ENCODE measurements around the gene FAM98A.

FAM98A gene

DNA sequence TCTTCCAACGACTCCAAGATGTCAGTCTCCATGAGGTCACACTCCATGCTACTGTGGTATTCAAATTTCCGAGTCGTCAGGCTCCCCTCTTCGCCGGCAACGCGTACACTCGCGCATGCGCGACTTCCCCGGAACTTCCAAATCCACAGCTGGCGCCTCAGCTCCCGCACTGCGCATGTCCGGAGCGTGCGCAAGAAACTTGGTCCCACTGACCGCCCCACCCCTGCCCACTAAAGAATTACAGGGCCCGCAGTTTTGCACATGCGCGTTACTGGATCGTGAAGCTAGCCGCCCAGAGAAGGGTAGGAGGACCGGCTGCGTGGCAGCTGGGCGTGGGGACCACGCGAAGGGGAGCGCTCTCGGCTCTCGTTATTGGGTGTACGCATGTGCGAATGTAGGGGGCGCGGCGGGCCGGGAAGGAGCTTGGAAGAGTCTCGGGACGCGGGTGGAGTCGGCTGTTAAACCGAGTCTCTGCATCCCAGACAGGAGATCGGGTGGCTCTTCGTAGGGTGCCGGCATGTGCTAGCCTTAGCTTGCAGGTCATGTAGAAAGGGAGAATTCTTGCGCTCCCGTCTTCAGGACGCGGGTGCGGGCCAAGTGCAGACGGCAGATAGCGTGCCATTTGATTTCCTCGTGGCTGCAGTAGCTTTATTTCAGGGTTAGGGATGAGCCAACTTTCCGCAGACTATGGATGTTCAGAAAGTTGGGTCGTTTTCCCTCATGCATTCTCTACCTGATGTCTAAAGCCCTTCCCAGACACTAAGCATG, at the start of gene FAM98A:
Gene FAM98A (minus strand): TSS at position 125 of the 768 bp plus-strand sequence. CDS start 78 bp downstream, at position 47.
- DNase-seq (ENCODE audit: low read depth in 2 of 2) = peak; percentile 99

DNA sequence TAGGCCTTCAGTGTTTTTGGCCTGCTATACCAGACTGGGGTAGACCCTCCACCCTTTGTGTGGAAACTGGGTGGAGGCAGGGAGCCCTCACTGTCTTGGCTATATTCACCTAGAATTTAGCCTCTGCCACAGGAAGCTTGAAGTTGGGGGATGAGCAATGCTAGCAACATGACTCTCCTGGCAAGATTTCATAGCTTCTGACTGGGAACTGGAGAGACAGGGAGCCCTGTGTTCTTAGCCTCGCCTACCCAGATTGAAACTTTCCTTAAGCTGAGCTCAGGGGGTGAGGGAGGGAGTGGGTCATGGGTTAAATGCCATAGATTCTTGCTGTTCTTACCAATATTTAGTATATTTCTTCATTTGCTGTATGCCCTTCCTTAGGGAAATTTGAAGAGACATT, 46.8 kb upstream of the FAM98A start:
- no peak for DNase-seq (ENCODE audit: low read depth in 2 of 2)

DNA sequence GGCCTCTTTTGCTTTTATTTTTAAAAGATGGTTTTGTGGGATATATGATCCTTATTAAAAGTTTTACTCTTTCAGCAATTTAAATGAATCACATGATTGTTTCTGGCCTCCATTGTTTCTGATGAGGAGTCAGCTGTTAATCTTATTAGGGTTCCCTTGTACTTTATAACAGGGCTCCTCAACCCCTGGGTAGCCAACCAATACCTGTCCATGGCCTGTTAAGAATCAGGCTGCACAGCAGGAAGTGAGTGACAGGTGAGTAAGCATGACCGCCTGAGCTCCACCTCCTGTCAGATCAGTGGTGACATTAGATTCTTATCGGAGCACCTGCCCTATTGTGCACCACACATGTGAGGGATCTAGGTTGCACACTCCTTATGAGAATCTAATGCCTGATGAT, 45.1 kb upstream of the FAM98A start:
- no peak for DNase-seq (ENCODE audit: low read depth in 2 of 2)

DNA sequence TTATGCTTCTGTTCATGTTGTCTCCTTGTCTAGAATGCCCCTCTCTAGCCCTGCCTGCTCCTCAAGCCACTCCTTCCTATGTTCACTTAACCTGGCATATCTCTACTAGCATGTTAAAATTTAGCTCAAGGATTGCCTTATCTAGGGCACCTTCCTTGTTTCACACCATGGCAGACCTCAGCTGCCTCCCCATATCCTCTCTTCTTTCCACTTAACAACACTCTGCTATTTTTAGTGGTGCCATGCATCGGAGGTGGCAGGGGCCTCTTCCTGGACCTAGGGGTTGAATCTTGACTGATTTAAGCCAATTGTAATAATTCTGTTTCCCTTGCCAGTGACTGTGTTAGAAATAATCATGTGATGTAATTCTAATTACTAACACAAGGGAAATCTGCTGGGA, 36.9 kb upstream of the FAM98A start:
- DNase-seq (ENCODE audit: low read depth in 2 of 2) = no peak

DNA sequence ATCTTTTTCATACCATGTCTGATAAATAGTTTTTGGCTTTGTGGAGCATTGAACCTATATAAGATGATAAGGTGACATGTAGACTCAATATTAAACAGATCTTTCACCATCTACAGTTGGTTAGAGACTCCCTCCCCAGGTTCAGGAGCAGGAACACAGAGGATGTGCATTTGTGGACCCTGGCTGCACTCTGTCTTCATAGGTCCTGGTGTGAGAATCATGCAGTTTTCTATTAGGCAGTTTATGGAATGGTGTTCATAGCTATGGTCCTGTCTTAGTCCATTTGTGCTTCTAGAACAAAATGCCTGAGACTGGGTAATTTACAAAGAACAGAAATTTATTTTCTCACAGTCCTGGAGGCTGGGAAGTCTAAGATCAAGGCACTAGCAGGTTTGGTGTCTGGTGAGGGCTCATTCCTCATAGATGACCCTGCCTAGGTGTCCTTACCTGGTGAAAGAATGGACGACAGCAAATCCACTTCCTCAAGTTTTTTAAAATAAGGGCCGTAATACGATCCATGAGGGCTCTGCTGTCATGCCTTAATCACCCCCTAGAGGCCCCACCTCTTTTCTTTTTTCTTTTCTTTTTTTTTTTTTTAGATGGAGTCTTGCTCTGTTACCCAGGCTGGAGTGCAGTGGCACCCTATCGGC, 35.3 kb upstream of the FAM98A start:
- DNase-seq (ENCODE audit: low read depth in 2 of 2) = no peak

DNA sequence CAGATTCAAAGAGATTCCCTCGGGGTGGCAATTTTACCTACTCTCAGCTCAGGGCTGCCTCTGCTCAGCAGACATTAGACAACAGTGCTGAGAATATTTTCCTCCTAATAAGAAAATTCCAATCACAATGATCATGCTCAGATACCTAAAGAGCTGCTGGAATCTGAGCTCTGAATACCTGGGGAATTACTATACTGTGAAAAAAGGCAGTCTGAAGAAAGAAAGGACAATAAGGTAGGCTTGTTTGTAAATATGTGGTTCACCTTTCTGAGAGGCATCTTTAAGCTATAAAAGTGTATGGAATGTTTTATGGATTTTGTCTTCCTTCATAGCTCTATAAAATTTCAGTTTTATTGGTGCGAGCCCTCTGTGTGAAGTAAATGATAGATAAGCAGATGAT, 34.2 kb upstream of the FAM98A start:
- DNase-seq (ENCODE audit: low read depth in 2 of 2) = no peak

DNA sequence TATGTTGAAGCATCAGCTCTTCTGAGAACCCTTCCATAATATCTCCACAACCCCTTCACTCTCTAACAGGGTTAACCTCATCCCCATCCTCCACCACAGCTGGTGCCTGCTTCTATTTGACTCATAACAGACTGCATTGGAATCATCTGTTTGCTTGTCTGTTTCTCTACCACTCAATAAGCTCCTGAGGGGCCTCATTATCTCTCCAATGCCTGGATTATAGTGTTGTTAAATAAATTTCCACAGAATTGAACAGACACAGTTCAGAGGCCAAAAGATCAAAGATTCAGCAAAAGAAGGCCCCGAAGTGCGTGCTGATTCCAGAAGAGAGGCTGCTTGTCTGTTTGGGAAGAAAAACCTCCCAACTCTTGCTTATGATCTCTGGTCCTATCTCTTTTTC, 33.7 kb upstream of the FAM98A start:
- DNase-seq (ENCODE audit: low read depth in 2 of 2) = no peak

DNA sequence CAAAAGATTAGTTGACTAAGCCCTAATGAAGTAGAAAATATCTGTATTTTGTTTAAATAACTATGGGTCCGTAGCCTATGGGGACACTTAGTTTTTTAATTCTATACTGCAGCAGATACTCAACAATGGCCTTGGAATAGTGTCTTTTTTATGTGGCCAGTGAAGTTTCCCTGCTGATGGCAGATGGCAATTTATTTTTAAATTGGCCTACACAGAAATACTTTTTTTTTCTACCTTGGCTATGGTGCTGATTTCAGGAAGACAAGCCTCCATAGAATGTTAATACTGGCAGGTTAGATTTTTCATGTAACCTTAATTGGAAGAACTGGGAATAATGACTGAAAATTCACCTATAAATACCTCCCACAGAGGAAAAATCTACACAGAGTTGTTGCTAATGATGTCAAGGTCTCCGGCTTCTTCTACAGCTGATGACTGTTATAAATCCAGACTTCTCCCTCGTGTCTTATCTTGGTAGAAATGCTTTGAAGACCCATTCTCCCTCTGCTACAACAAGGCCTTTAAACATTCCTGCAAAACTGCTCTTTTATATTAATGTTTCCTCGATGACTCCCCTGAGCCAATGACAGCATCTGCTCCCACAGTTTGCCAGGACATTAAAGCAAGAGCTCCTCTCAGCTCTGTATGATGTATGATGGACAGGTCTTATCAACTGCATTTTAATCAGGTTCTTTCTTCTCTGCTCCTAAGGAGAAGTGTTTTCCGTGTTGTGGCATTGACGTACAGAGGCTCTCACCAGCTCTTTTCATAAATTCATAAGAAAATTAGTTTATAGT, 29.1 kb upstream of the FAM98A start:
- no peak for DNase-seq (ENCODE audit: low read depth in 2 of 2)

DNA sequence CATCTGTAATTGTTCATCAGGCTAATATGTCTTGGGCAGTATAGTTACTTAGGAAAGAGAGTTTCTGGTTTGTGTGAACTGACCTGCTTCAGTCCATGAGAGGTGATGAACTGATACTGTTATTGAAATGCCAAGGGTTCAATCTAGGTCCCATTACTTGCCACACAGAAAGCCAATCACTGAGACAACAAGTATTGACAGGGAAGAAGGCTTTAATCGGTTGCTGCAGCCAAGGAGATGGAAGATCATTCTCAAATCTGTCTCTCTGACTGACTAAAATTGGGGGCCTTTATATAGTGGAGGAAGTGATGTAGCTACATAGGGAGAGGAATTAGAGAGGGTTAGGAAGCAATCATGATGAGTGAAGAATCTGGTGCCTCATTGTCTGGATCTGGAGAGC, 19.9 kb upstream of the FAM98A start:
- DNase-seq (ENCODE audit: low read depth in 2 of 2) = no peak

DNA sequence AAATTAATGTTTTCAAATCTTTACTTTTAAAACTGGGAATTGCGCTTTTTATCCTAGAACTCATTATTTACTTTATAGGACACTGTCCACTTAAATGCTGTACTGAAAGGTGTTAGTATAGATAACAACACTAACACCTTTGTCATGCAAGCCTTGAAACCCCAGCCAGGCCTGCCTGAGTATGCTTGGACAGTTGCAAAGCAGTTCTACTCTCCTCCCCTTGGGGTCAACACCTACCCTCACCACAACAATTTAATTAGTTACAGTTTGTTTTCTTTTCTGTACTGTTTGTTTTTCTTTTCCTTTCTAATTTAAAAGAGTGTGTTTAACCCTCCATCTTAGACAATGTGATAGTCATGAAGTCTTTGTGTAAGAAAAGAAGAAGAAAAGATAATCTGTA, 18.9 kb upstream of the FAM98A start:
- DNase-seq (ENCODE audit: low read depth in 2 of 2) = no peak

DNA sequence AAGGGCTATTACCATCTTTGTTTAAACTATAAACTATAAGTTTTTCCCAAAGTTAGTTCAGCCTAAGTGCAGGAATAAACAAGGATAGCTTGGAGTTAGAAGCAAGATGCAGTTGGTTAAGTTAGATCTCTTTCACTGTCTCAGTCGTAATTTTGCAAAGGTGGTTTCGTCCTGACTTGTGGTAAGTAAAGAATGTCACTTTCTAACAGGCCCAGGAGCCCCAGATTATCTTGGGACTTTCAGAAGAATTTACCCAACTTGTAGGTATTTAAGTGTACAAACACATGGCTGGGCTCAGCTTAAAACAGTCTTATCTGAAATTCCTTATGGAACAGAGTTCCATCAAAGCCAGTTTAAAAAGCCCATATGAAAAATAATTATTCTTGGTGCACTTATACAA, 18.3 kb upstream of the FAM98A start:
- DNase-seq (ENCODE audit: low read depth in 2 of 2) = no peak

DNA sequence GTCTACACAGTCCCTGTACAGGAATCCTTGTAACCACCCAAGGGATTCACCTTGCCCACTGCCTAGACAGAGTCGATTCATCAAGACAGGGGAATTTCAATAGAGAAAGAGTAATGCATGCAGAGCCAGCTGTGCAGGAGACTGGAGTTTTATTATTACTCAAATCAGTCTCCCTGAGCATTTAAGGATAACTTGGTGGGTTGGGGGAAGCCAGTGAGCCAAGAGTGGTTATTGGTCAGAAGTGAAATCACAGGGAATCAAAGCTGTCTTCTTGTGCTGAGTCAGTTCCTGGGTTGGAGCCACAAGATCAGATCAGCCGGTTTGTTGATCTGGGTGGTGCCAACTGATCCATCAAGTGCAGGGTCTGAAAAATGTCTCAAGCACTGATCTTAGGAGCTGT, 17.8 kb upstream of the FAM98A start:
- no peak for DNase-seq (ENCODE audit: low read depth in 2 of 2)

DNA sequence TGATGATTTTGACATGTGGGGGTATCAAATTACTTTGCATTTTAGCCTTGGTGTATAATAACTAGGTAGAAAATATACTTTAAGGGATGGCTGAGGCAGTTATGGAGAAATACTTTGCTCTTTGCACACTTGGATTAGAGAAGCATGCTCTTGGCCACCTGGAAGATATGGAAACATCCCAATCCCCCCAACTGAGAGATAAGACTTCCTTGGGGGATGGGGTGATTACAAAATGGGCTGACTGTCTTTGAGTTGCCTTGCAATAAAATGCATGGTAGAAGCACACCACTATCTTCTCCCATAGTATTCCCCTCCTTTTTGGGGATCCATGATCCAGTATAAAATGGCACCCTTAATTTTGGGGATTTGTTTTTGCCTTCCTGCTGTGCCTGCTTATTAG, 15.1 kb upstream of the FAM98A start:
- no peak for DNase-seq (ENCODE audit: low read depth in 2 of 2)

DNA sequence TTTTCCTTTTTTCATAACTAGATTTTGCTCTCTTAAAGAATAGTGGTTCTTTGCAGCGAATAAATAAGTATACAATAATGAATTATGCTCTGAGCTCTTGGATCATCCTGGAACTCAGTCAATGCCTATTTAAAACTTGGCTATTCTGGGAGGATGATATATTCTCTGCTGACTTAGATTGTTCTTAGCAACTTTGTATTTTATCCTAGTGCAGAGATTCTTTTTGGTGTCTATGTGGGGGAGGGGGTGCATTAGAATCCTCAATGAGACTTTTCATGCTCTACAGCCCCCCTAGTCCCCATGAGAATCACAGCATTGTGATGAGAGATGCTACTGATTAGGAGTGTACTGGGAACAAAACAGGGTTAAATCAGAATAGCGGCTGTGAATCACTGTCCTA, 8.8 kb upstream of the FAM98A start:
- no peak for DNase-seq (ENCODE audit: low read depth in 2 of 2)

DNA sequence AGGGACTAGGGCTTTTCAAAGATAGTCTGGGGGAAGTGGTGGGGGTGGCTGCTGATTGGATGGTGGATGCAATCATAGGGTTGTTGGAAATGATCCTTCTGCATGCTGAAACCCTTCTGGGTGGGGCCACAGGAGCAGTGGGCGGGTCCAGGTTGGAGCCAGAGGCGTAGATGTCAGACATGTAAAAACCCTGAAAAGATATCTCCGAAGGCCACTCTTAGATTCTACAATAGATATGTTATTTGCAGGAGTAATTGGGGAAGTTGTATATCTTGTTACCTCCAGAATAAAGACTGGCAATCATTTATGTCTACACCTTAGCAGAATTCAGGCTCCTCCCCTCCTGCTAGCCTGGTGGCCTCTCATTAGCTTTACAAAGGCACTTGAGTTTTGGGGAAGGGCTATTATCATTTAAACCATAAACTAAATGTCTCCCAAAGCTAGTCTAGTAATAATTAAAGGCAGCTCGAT, 8.2 kb upstream of the FAM98A start:
- no peak for DNase-seq (ENCODE audit: low read depth in 2 of 2)

DNA sequence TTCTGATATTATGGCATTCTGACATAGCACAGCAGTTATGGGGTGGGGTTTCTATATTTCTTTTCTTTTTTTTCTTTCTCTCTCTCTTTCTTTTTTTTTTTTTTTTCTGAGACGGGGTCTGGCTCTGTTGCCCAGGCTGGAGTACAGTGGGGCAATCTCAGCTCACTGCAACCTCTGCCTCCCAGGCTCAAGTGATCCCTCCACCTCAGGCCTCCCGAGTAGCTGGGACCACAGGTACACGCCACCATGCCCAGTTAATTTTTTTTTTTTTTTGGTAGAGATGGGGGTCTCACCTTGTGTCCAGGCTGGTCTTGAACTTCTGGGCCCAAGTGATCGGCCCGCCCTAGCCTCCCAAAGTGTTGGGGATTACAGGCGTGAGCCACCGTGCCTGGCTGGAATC, 7.5 kb upstream of the FAM98A start:
- no peak for DNase-seq (ENCODE audit: low read depth in 2 of 2)

DNA sequence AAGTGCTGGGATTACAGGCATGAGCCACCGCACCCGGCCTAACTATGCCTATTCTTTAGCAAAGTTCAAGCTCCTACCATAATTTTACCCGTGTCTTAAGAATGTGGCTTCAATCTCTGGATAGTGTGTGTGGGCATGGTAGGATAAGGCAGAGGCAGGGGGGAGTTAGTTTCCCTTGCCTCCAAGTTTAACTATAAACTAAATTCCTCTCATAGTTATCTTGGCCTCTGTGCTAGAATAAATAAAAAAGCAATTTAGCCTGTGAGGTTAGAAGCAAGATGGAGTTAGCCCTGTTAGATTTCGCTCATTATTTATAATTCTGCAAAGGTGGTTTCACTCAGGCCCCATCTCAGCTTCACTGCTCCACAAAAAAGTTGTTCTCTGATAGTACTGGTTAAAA, 7.0 kb upstream of the FAM98A start:
- no peak for DNase-seq (ENCODE audit: low read depth in 2 of 2)

DNA sequence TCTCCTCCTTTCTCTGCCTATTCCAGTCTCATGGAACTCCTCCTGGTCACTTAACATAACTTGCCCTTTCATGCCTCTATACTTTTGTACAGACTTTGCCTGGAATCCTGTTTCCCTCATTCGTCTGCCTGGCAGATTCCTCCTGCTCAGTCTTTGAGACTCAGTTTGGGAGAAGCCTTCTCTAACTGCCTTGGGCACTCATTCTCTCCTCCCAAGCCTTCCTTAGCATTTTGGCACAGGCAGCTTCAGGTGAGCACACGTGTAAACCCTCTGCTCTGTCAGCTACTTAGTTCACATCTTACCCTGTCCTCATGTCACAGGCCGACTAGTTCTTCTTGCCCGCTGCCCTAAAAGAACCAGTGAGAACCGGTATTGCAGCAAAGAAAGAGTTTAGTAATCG, 6.0 kb upstream of the FAM98A start:
- no peak for DNase-seq (ENCODE audit: low read depth in 2 of 2)

DNA sequence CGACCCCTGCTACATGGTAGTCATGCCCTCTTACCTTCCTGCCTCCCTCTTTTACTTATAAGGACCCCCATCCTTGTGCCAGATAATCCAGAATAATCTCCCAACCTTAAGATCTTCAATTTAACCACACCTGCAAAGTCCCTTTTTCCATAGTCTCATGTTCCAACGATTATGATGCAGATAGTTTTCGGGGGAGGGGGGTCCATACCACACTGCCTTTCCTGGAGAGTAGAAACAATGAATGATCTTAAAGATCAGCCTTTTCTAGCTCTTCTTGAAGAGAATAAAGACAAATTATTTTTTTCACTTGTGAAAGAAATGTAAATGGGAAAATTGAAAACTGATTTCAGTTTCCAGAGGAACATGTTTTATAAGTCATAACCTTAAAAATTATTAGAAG, 4.3 kb upstream of the FAM98A start:
- no peak for DNase-seq (ENCODE audit: low read depth in 2 of 2)

DNA sequence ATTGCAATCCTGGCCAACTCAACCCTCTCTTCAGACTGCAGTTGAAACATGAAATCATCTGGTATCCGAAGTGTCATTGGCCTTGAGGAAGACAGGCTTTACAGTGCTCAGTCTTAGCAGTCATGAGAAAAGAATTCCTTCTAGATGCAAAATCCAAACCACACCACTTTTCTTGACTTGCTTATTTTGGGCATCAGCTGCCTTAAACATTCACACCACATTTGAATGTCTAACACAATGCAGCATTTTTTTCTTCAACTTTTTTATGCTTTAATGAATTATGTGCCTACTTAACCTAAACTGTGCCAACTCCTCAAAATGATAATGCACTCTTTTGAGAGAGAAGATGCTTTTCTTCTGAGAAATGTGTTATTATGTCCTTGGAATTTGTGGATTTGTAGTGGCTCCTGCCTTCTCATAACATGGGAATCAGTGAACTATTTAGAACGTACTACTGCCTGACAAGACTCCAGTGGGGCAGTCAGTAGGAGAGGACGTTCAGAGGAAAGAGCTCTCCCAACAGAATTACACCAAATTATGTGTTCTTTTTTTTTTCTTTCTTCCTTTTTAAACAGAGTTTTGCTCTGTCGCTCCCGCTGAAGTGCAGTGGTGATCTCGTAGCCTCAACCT, 3.2 kb upstream of the FAM98A start:
- DNase-seq (ENCODE audit: low read depth in 2 of 2) = no peak

DNA sequence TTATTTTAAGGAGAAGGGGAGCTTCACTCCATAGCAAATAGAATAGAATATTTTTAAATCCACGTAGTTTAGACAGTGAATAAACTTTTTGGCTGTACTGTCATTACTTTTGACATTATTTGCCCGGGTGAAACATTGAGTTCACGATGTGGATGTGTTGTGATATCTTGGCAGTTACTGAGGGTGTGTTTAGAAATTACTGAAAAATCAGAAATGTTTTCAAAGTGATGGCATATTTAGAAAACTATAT, 769 bp upstream of the FAM98A start:
- DNase-seq (ENCODE audit: low read depth in 2 of 2) = no peak

DNA sequence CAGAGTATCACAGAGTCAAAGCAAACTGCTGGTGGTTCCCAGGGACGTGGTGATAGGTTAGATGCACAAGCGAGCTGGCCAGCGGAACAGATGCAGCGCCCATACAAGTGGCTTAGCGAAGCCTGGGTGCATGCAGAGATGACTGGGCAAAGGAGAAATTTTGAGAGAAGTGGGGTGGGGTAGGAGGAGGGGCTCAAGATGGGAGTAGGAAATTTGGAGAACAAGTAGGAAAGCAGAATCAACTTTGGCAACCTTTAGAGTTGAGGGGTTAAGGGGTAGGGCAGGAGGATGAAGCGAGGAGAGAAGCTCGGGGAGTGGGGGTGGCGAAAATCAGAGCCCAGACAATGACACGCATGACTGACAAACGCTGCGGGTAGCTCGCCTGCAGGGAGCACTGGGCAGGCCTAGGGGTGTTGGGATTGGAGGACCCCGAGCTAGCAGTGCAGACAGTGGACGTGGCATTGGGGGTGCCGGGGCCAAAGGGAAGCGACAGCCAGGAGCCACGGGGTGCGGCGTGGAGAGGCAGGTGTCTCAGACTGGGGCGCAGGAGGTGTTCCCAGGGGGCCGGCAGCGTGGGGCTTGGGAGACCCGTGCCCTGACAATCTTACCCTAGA, 431 bp downstream of the FAM98A start:
- peak; percentile 30 to 42 for DNase-seq (ENCODE audit: low read depth in 2 of 2)

Measured in stimulated activated CD8-positive, alpha-beta memory T cell treated with anti-CD3 and anti-CD28 coated beads, Interleukin-15, amount 100 ng/mL, for 48 hours (primary cell).